NCI-H146 treated with DMSO at 0.1 percent for 48 hours (cell line): ENCODE measurements around the gene INO80C.
"Not testable (repeated sequence)": the region's sequence is repeated elsewhere in the genome, so short reads cannot be mapped to it uniquely, and the experiment has no call there.

Experiments used
- DNase-seq: peaks from one replicate; lab custom pipeline; 2025; ENCODE audit not compliant: unreplicated experiment; lab: John Stamatoyannopoulos, UW

Gene INO80C

DNA sequence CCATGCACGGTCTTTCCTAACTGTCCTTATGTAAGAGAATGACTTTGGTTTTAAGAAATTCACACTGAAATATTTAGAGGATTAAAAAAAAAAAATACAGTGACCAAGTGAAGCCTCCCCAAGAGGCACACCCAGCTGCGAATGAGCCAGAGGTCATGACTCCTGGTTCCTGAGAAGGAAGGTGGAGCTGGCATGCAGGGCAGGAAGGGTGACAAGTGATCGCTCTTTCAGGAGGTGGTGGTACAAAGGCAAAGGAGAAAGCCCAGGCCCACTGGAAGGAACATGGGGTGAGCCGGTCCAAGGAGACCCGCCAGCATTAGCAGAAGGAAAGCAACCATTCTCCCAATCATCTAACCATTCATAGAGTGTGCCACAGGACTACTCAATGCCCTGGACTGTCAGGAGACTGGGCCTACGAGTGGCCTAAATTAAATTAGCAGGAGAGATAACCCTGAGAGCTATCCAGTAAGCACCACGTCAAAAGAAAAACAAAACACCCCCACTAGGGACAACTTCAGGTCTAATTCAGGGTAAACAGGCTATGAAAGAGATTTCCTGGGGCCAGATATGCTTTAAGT is 7.8 kb downstream of the INO80C start:
- no peak for DNase-seq

DNA sequence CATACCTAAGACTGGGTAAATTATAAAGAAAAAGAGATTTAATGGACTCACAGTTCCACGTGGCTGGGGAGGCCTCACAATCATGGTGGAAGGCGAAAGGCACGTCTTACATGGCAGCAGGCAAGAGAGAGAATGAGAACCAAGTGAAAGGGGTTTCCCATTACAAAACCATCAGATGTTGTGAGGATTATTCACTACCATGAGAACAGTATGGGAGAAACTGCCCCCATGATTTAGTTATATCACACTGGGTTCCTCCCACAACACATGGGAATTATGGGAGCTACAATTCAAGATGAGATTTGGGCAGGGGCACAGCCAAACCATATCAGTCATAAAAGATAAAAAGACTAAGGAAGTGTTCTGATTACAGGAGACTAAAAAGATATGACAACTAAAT is 8.5 kb downstream of the INO80C start:
- DNase-seq: not testable (repeated sequence)

DNA sequence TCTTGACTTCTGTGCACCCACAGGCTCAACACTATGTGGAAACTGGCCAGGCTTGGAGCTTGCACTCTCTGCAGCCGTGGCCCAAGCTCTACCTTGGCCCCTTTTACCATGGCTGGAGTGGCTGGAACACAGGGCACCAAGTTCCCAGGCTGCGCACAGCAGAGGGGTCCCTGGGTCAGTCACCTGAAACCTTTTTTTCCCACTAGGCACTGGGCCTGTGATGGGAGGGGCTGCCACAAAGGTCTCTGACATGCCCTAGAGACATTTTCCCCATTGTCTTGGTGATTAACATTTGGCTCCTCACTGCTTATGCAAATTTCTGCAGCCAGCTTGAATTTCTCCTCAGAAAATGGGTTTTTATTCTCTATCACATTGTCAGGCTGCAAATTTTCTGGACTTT is 9.4 kb downstream of the INO80C start:
- not testable (repeated sequence) for DNase-seq

DNA sequence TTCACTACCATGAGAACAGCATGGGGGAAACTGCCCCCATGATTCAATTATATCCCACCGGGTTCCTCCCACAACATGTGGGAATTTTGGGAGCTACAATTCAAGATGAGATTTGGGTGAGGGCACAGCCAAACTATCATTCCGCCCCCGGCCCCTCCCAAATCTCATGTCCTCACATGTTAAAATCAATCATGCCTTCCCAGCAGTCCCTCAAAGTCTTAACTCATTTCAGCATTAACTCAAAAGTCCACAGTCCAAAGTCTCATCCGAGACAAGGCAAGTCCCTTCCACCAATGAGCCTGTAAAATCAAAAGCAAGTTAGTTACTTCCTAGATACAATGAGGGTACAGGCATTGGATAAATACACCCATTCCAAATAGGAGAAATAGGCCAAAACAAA is 10.2 kb downstream of the INO80C start:
- DNase-seq: not testable (repeated sequence)

DNA sequence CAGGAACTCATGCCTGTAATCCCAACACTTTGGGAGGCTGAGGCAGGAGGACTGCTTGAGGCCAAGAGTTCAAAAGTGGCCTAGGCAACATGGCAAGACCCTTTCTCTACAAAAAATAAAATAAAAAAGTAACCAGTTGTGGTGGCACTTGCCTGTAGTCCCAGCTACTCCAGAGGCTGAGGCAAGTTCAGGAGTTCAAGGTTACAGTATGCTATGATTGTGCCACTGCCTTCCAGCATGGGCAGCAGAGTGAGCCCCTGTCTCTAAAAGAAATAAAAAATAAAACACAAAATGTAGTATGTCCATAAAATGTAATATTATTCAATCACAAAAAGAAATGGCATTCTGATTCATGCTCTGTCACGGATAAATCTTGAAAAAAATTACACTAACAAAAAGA is 11.9 kb downstream of the INO80C start:
- DNase-seq: no peak

DNA sequence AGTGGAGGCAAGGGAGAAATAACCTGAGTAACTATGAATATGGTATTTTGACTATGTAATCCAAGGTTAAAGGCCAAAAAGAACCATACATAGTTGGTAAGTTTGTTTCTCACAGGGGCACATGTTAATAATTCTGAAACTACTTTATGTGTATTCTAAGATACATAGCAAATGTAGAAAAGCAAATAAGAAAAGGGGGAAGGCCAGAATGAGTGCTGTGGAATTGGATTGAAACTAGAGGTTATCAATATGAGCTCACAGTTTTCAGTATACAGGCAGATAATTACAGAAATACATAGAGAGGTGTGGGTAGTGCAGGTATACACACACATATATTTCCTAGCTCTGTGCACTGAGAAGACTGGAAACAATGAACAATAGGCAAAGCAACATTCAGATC is 13.7 kb downstream of the INO80C start:
- no peak for DNase-seq

DNA sequence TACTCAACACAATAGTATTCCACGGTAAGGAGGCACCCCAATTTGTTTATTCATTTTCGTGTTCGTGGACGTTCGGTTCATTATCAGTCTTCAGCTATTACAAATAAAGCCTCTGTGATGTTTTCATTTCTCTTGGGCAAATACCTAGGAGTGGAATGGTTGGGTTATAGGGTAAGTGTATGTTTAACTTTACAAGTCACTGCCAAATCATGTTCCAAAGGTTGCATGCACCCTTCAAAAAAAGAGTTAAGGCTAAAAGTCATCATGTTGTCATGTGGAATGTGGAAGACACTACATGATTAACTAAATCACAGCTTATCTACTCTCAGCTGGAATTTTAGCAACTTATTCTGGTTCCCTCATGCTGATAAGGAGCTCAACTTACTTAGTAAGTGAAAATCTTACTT is 15.8 kb downstream of the INO80C start:
- no peak for DNase-seq

DNA sequence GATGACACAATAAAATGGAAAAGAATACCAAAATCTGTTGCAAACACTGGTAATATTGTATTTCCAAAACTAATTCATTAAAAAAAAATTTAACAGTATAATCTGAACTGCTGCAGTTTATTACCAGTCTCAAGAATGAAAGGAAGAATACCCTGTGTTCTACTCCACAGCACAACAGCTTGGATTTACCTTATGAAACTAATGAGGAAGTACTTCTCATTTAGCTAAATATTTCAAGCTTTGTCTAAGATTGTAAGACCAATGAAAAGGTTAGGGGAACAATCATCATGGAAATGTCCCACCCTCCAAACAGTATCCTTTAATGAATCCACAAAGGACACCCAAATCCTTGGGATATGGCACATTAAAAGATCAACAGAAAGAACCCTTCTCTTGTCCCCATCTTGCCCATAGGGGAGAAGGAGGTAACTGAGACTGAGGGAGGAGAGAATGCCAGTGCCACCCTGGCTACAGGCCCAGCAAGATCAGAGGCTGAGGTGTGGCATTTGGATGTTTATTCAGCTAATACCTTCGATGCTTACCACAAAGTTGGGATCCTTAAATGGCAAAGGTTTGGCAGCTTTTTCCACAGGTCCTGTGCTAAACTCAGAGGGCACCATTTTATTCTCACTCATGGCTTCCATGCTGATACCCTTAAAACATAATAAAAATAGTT is 17.7 kb downstream of the INO80C start:
- DNase-seq: no peak

DNA sequence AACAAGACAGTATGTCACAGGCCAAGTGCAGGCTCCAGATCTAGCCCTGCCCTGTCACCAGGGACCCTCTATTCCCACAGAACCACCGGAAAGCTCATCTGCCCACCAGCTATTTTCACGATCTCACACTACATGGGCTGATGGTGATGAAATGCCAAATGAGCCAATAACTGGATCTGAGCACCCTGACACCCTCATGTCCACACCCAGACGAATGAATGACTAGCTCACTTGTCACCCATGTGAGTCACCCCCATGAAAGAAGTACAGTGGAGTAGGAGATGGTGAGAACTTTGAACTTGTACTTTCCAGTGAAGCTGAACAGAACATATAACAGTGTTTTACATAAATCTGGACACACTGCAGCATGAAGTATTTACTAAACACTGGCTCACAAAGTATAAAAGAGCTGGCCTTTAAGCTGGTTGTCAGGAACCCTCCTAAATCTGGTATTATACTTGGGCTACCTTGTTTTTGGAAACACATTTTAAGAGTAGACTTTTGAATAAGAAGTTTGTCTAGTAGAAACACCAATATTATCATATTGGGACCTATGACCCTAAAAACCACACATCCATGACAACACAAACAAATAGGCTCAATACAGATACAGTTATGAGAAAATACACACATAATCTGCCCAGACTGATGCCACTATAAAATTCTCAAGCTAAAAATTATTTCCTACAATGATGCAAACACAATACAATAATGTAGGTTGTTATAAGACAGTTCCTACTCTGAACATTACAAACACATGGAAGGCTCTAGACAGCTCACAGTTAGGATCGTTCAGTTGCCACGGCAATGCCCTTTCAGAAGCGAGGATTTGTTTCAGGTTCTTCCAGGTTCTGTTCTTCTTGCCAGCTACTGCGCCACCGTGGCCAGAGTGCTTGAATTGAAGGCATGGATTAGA is 19.0 kb downstream of the INO80C start:
- DNase-seq: no peak

DNA sequence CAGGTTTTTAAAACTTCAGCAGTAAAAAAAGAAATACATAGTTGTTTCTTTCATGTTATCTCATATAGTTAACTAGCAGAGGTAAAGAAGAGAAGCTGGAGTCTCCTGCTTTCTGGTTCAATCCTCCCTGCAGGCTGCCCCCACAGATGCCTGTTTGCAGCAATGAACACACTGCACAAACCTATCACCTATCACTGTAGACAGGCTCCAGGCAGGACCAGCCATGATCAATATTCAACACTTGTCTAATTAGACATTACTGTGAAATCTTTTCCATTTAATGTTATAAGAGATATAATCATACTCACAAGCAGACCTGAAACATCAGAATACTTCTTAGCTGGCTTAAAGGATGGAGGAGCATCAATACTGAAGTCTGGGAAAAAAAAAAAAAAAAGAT is 19.8 kb downstream of the INO80C start:
- no peak for DNase-seq

DNA sequence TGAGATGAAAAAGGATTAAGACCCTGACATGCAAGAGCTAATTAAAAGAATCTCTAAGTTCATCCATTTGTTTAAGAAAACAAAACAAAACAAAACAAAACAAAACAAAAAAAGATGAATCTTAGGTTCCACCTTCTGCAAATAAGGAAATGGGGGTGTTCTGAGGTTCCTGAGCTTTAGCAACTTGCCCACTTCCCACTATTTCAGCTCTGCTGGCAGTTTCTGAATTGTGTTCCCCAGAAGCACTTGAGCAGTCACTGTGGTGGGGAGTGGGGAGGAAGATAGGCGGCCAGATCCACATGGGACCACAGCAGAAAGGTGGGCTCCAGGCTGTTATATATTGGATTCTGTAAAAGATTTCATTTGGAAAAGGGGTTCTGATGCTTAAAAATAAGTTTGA is 20.3 kb downstream of the INO80C start:
- no peak for DNase-seq

DNA sequence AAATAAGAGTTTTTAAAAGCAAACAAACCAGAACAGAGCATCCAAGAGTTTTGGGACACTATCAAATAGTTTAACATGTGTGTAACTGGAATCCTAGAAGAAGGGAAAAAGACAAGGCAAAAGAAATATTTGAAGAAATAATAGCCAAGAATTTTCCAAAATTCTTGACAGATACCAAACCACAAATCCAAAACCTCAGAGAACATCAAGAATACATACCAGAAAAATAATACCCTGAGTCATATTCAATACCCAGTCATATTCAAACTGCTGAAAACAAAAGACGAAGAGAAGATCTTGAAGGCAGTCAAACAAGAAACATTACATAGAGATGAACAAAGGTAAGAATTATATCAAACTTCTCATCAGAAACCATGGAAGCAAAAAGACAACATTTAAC is 22.9 kb downstream of the INO80C start:
- DNase-seq: no peak

DNA sequence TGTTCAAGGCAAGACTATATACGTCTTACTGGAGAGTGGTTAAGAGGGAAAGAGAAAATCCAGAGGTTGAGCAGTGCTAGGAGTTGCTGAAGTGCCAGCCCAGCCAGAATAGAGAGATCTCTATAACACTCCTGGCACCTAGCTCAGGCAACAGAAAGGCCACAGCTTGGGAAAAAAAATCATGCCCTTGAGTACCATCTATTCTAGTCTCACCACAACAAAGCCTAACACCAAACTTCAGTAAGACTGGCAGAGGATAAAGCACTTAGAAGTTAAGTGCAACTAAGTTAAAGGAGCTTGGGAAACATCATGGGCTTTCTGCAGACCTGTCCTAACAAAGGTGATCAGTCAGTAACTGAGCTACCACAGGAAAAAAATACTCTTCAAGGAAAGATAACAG is 24.2 kb downstream of the INO80C start:
- DNase-seq: no peak

DNA sequence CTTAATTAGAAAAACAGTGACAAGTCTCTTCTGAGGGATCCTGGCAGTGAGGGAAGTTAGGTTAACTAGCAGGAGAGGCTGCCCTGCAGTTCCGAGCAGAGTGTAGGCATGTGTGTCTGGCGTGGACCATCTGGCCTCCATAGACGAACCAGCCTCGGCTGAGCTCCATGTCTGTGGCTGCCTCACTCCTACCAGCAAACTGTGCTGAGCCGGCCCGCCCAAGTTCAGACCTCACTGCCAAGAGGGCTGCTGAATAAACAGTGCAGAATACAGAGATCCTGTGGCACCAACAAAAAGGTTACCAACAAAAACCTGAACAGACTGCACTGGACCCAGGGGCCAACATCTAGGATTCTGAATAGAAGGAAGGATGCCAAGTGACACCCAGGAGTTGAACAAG is 27.3 kb downstream of the INO80C start:
- DNase-seq: no peak

DNA sequence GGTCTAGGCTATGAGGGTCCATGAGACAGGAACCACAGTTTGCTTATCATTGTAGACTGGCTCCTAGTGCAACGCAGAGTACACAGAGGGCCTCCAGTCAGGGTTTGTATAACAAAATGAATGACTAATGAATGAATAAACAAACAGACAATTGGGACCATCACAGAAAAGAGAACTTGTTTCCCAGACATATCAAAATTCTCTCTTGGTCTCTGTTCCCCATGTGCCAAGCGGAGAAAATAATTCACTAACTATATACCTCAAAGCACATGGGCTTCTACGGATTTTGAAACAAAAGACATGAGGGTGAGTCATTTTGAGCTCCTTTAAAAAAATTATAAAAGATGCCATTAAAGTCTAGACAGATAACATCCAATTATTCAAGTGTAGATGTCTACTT is 28.0 kb downstream of the INO80C start:
- DNase-seq: no peak

DNA sequence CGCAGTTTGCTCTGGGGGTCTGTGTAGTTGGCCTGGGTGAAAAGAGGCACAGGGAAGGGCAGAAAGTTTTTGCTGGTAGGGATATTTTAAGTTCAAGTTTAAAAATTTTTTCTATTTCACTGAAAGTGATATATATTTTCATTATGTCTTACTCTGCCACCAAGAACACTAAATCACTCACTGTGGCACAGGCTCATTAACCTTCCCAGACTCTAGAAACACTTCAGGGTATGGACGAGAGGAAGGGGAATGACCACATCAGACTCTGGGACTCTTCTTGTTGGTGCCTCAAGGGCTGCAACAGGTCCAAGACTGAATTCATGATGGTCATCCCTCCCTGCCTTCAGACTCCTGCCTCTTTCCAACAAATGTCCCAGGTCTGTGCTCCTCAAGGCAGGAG is 29.0 kb downstream of the INO80C start:
- DNase-seq: no peak

DNA sequence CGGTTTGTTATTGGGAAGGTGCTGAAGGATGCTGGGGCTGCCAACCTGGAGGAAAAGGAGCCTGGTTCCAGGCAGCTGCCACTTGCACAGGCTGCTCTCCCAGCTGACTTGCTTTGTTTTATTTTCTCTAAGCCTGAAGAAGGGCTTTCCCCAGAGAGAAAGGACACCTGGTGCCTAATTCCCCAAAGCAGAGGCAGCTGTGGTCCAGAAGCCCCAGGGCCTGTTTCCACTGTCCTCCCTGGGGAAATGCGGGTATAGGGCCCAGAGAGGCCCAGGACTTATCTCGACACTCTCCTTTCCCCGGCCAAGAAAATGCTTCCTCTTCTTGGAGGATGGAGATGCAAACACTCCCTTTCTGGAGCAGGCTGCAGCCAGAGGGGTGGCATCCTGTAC is 30.1 kb downstream of the INO80C start:
- no peak for DNase-seq

DNA sequence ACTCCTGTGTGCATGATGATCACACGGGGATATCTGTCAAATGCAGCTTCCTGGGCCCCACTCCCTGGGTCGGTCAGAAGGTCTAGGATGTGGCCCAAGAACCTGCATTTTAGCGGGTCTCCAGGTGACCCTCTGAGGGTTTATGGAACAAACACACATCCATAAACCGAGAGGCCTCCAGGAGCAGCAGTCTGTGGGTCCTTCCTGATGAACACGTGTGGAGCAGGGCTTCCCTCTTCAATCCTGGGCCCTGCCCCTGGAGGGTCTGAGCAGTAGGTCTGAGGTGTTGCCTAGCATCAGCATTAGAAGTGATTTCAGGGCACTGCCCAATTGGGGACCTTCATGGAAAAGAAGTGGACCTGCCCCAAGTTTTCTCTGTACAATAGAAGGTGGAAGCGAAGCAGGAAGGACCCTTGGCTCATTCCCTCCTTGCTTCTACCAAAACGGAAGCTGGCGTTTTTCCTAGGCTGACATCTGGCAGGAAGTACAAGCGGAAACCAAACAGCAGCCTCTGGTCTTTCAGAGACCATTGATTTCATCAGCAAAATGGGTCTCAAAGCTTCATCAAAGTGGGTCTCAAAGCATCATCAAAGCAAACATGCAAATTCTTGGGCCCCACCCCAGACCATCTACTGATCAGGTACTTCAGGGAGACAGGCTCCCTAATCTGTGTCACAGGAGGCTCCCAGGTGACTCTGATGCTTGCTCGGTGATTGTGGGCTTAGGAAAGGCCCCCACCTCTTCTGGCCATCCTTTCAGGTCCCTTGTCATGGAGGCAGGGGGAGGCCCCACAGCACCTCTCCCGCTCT is 30.7 kb downstream of the INO80C start:
- no peak for DNase-seq

DNA sequence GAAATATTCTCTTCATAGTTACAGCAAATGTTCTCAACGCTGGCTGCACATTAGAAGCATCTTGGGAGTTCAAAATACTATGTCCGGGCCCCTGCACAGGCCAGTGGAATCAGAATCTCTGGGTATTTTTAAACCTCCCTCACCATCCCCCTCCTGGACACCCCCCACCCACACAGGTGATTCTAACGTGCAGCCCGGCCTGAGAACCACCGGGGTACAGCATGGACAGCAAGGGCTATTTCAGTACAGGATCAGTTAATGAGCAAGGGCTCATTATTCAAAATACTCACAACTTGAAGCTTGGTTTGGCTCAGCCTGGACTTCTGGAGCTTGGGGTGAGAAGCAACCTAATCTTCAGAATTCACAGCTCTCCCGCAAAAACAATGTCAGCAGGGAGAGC is 31.4 kb downstream of the INO80C start:
- no peak for DNase-seq

DNA sequence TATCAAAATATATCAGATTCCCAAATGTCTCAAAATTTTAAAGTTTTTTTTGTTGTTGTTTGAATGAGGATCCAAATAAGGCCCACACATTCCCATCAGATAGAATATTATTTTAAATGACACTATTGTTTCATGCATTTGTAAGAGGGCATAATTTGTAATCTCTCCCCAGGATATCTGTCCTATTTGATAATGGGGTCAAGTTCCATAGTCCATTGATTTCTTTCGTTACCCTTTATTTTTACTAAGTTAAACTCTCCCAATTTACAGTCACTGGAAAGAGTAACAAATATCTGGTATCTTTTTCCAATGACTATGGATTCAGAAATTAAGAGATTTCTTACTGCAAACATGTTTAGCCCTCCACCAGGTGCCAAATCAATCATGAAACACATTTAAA is 32.4 kb downstream of the INO80C start:
- no peak for DNase-seq

DNA sequence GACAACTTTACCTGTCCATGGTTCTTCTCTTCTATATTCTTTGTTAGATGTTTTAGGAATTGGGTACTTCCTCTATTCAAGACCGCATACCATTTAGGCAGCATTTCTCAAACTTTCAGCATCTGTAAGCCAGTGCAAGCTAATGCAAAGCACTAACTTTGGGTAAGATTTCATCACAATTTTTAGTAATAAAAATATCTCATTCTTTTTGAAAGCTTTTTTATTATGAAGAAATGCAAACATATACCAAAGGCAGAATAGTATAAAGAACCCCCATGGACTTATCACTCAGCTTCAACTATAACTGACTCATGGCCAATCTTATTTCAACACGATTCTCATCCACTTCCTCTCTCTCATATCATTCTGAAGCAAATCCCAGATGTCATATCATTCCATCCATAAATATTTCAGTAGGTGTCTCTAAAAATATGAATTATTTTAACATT is 32.9 kb downstream of the INO80C start:
- DNase-seq: no peak
